HCEC 1CT (cell line): Measurements from ENCODE around the gene IZUMO1.

Experiments
- DNase-seq: peaks from one replicate; pipeline ENCODE4 v3.0.0-alpha.2; 2017

IZUMO1 gene

GRCh38 chr19:48756686-48757085, 10.0 kb upstream of the IZUMO1 start:
- no peak for DNase-seq

- no peak for DNase-seq
Measured at GRCh38 chr19:48756212-48756611, 9.5 kb upstream of the IZUMO1 start.

- DNase-seq, result no peak
Measured at GRCh38 chr19:48755787-48756186, 9.1 kb upstream of the IZUMO1 start.

GRCh38 chr19:48755084-48755641, 8.5 kb upstream of the IZUMO1 start, which contains the start of gene FGF21:
TSS of gene FGF21 (plus strand) at chr19:48755524. CDS start at chr19:48756237, 713 bp downstream.
- no peak for DNase-seq

DNA sequence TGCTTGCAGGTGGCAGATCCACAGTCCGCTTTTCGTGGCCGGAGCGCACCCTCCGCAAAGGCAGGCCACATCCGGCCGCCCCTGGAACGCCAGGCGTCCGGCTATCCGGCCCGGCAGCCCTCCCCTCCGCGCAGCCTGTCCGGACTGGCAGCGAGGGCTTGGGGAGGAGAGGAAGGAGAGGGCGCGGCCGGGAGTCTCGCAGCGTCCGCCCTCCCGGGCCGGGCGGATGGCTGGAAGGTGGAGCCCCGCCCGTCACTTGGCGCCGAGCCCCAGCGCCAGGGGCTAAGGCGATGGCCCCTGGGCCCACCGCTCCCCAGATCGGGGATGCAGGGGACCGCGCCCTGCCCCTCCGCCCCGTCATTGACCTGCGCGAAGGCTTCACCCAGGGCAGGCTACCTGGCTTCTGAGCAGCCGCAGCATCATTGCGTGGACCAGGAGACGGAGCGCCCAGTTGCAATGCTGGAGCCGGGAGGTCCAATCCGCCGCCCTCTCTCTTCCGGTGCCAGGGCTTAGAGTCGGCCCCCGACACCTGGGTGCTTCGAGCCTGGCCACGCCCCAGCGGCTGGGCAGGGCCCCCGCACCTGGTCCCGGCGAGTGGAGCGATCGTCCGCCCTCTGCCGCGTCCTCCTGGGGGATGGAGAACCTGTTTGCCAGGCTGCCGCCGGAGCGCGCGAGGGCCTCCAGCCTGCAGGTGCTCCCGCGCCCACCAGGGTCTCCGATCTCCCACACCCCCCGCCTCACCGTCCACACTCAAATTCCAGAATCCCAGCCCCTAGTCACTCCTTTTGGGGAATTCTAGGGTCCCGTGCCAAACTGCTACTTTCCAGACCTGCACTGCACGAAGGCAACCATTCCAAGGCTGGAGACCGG, 6.0 kb upstream of the IZUMO1 start, which contains the start of gene FUT1:
TSS of gene FUT1 (minus strand) at position 146 of the 870 bp plus-strand sequence. CDS start 1,360 bp downstream, outside the sequence.
- DNase-seq, result no peak

GRCh38 chr19:48751845-48752495, 5.3 kb upstream of the IZUMO1 start:
- DNase-seq, result no peak

DNA sequence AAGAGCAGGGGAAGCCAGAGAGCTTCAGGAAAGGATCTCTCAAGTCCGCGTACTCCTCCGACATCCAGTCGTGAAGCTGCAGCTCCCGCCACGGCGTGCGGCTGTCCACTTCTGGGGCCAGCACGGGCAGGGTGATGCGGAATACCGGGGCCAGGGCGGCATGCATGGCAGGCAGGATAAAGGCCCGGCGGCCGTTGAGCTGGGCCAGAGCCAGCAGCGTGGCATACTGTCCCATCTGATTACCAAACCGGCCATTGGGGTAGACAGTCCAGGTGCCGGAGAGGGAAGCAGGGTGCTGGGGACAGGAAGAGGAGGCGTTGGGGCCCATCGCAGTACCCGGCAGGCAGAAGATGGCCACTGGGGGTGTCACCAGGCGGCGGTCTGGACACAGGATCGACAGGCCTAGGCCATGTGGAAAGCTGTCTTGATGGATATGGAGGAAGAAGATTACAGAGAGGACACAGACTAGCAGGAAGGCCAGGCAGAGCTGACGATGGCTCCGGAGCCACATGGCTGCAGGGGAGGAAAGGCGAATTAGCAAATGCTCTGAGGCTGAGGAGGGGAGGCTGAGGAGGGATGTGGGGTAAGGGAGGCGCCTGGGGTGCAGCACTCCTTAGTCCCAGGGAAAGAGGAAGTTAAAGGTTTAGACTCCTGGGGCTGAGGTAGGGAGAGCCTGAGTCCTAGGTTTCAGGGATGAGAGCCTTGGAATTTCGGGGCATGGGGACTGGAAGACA, 4.2 kb upstream of the IZUMO1 start:
- DNase-seq, result no peak

- DNase-seq, result no peak
Measured at GRCh38 chr19:48750351-48750750, 3.6 kb upstream of the IZUMO1 start.

GRCh38 chr19:48749571-48750198, 3.0 kb upstream of the IZUMO1 start:
- no peak for DNase-seq

- no peak for DNase-seq
Measured at GRCh38 chr19:48746110-48746509, 599 bp downstream of the IZUMO1 start.

GRCh38 chr19:48745208-48745995, 1.3 kb downstream of the IZUMO1 start:
- peak; percentile 57 for DNase-seq

DNA sequence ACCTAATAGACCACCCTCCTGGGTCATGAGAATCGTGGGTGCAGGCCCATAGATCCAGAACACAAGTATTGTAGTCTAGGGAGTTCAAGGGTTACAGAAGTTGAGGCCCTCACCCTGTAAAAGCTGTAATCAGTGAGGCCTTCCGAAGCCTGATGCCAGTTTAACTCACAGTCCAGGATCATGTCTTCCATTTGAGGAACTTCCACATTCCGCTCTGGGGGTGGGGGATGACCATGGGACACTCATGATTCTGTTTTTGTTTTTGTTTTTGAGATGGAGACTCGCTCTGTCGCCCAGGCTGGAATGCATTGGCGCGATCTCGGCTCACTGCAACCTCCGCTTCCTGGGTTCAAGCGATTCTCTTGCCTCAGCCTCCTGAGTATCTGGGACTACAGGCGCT, 4.6 kb downstream of the IZUMO1 start:
- DNase-seq, result no peak

- no peak for DNase-seq
Measured at GRCh38 chr19:48741129-48741999, 5.3 kb downstream of the IZUMO1 start.

DNA sequence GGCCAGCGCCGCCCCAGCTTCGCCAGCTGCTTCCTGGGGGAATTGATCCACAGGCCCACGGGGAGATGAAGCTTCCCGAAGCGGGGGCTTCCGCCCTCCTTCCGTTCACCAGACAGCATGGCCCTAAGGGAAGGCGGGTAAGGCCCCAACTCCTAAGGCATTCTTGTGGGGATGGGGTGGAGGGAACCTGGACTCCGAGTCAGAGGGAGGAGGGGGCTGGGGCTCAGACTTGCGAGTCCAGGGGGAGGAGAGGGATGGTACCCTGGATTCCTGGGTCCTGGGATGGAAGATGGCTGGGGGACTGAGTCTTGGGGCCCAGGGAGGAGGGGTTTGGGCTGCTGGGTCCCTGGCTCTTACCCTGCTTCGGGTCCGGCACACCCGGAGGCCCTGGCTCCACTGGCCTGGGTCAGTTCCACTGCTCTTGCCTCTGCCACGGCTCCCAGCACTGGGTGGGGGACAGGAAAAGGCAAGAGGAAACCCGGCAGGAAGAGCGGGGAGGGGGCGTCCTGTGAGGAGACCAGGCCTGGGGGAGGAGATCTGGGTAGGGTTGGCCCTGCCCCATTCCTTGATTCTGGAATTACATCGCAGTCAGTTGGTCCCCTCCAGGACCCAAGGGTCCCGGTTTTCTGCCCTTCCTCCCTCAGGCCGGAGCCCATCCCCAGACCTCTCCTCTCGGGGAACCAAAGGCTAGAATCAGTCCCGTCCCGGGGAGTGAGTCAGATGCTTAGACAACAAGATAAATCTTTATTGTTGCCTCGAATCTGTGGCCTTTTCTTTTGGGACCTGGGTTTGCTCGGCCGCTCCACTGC, 6.3 kb downstream of the IZUMO1 start, which contains the start of gene RASIP1:
TSS of gene RASIP1 (minus strand) at position 447 of the 809 bp plus-strand sequence. CDS start at position 119, 328 bp downstream.
- DNase-seq, result no peak

DNA sequence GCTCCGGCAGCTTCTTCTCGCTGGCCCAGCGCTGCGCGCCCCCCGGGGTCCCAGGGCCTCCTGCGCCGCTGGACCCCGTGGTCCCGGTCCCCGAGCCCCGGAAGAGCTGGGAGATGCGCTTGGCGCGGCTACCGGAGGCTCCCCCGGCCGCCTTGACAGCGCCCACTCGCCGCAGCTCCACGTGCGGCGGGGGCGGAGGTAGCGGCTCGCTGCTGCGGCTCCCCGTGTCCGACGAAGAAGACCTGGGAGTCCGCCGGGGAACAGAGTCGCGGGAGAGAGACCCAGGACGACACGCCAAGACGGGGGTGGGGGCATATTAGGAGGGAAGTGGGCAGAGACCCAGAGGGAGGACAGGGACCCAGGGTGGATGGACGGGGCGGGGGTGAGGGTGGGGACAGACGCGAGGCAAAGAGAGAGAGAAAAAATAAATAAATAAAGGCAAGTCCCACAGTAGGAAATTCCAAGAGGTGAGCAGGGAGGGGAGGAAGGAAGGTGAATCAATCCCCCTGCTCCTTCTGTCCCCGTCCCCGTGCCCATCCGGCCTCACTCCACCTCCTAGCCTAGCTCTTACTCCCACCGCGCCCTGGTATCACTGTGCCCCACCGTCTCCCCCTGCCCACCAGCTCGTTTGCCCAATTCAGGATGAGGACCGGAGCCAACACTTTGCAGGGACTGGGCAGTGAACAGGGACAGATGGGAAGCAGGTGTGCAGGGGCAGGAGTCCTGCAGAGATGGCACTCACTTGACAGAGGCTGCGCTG, 7.1 kb downstream of the IZUMO1 start:
- DNase-seq, result no peak

- peak; percentile 73 for DNase-seq
Measured at GRCh38 chr19:48738557-48739403, 7.9 kb downstream of the IZUMO1 start.

DNA sequence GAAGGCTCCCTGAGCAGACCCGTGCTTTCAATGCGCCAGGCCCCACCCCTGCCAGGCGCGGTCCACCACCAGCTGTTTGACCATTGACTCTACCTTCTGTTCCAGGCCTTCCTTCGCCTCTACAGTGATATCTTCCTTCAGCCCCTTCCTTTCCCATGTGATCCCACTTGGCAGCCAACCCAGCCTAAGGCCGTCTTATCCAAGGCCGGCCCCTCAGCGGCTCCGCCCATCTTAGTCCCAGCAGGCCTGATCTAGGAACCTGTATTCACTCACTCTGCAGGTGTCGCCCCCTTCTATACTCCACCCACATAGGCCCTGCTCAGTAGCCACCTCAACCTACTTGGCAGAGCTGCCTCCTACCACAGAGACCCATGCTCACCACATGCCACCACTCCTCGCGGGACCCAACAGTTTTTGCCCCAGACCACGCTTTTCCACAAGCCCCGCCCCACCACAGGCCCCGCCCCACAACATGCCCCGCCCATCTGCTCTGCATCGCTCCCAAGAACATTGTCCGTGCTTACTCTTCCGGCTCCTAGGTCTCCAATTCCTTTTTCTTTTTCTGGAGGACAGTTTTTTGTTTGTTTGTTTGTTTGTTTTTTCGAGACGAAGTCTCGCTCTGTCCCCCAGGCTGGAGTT, 9.2 kb downstream of the IZUMO1 start:
- no peak for DNase-seq
